HL-60 (cell line): ENCODE data around the gene CSMD2.

Experiments used
- POLR2AphosphoS5 ChIP-seq: IDR thresholded peaks from 2 replicates; pipeline ENCODE4 v1.6.1; 2012; ENCODE audit warnings: low read depth
- TF ChIP-seq, protein P1 (sequence below): IDR thresholded peaks from one replicate; pipeline ENCODE4 v1.5.1; 2011; ENCODE audit warnings: low read length, control low read depth, inconsistent platforms; ENCODE audit not compliant: insufficient read depth

DNA sequence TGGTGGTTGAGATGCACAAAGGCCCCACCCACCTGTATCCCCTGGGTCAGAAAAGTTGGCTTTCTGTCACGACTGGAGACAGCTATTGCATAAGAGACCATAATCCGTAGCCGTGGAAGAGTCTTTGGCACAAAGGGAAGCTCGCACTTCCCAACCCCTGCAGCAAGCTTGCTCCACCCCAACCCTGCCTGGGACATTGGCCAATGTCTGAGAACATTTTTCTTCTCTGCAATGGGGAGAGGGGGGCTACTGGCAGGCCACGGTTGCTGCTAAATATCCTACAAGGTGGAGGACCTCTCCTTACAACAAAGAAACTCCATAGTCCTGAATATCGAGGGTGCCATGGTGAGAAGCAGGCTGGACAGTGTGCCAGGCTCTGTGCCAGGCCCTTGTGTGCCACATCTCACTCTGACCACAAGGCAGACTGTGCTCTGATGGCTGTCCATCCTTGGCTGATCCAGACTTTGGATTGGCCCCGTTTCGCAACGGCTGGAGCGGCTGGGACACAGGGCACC, 104.1 kb downstream of the CSMD2 start:
- TF ChIP-seq POLR2AphosphoS5 = no peak
- TF ChIP-seq, protein P1, sequence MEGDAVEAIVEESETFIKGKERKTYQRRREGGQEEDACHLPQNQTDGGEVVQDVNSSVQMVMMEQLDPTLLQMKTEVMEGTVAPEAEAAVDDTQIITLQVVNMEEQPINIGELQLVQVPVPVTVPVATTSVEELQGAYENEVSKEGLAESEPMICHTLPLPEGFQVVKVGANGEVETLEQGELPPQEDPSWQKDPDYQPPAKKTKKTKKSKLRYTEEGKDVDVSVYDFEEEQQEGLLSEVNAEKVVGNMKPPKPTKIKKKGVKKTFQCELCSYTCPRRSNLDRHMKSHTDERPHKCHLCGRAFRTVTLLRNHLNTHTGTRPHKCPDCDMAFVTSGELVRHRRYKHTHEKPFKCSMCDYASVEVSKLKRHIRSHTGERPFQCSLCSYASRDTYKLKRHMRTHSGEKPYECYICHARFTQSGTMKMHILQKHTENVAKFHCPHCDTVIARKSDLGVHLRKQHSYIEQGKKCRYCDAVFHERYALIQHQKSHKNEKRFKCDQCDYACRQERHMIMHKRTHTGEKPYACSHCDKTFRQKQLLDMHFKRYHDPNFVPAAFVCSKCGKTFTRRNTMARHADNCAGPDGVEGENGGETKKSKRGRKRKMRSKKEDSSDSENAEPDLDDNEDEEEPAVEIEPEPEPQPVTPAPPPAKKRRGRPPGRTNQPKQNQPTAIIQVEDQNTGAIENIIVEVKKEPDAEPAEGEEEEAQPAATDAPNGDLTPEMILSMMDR = no peak
